Thyroid gland (tissue), 4 donors: ENCODE data around the gene PAK6. TPM values are rescaled to one million over a fixed set of nuclear protein-coding genes. Genes with fewer than 3 reads are reported as not detected.

ENCODE experiments used
- DNase-seq, 2 donors: peaks; one replicate each; pipeline ENCODE4 v3.0.0-alpha.2; 2019
- H3K27ac ChIP-seq, 3 donors: fragments of 200-600 bp; sonication (generic); 1 replicate in 2 of 3; 2 replicates in 1 of 3; pipeline ENCODE4 v1.5.1; 2016 to 2019; ENCODE audit warnings: mild to moderate bottlenecking in 1 of 3, moderate library complexity in 1 of 3
- H3K27me3 ChIP-seq: fragments of 200-600 bp; sonication (generic); one replicate; pipeline ENCODE4 v1.5.1; 2019
- H3K36me3 ChIP-seq, 2 donors: fragments of 200-600 bp; sonication (generic); one replicate each; pipeline ENCODE4 v1.5.1; 2016 to 2019
- H3K4me1 ChIP-seq, 2 donors: fragments of 200-600 bp; sonication (generic); one replicate each; pipeline ENCODE4 v1.5.1; 2017 to 2019
- H3K4me3 ChIP-seq, 3 donors: fragments of 200-600 bp; sonication (generic); replicated peaks in 1 of 3; 1 replicate in 2 of 3; 2 replicates in 1 of 3; pipeline ENCODE4 v1.5.1; 2016; ENCODE audit warnings: mild to moderate bottlenecking in 1 of 3
- H3K9me3 ChIP-seq: fragments of 200-600 bp; sonication (generic); one replicate; pipeline ENCODE4 v1.5.1; 2017
- POLR2A ChIP-seq, 2 donors: fragments of 450-650 bp; IDR thresholded peaks; one replicate each; pipeline ENCODE4 v1.6.1; 2017; ENCODE audit warnings: antibody characterized with exemption in 2 of 2, mild to moderate bottlenecking in 2 of 2, moderate library complexity in 1 of 2
- WGBS, 2 donors: methylation state at CpG; one replicate each; pipeline ENCODE4 v1.1.5; 2017; 5-methylcytosine and 5-hydroxymethylcytosine counted together
- intact Hi-C: fragments of 100-400 bp; cut with DNase I; formaldehyde crosslinking; loops from one replicate; pipeline ENCODE4 v1.15.1; 2023
- total RNA-seq, 4 donors: library from RNA; depleted of rRNA; stranded (reverse); fragments of >200 nt; gene quantifications; one replicate each; pipeline ENCODE4 v1.2.3, GENCODE V29; 2016
- TF ChIP-seq, protein P1 (sequence below), 6 experiments: fragments of 200-600 bp in 3 of 6; fragments of 450-650 bp in 3 of 6; sonication (generic) in 3 of 6; IDR thresholded peaks; one replicate each; pipeline ENCODE4 v1.5.1; 2016 to 2019; ENCODE audit warnings: antibody characterized with exemption in 6 of 6, mild to moderate bottlenecking in 2 of 6, inconsistent platforms in 1 of 6, moderate library complexity in 1 of 6

Gene PAK6
- total RNA-seq, 4 donors from 2014 or later = 33.9 to 63.4 (median 43.9) TPM

DNA sequence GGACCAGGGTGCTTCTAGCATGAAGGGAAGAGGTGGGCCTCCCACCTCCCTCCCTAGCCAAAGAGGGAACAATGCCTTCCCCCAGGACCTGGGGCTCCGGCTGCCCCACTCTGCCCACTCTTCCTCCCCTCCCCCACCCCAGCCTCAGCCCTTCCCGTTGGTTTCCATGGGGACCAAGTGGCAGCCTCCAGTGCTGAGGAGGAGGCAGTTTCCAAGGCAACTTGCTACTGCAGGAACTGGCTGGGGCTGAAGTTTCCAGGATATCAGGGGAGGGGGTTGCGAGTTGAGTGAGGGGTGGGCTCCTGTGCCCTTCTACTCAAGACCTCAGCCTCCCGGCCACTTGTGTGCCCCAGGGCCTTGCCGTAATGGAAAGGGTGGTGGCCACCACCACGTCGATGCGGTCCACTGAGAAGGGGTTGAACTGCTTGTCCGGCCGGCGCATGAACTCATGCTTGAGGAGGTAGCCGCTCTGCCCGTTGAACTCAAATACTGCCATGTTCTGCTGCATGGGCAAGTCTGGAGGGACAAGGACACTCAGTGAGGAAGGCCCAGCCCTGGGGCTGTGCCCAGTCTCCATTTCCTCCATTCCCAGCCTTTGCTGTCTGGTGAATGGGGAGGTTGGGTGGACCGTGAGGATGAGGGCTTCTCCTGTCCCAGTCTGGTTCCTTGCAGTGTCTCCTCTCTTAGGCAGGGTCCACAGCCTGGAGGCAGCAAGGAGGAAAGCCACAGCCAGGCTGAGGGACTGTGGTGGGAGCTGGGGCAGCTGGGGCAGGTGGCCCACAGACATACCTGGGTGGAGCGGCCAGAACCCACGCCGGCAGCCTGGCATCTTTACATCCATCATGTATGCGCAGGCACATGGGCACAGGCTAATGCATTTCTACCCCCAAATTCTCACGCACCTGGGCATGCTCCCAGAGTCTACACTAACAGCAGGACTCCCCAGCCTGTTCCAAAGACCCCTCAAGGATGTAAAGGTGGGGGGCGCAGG is 55.3 kb downstream of the PAK6 start:
- H3K9me3 ChIP-seq = no peaks in the 10 kb centered on the region
- no peaks in the 10 kb centered on the region for H3K27me3 ChIP-seq
- H3K36me3 ChIP-seq = no peaks in the 10 kb centered on the region
- no peak for DNase-seq
- peaks cover 19 to 31% of the 10 kb centered on the region in 2 donors for H3K4me1 ChIP-seq
- H3K27ac ChIP-seq = no peak overlapping the region
- intact Hi-C loops = no loop called here
- WGBS, 2 donors = 77 to 85% methylated on average over 10 to 11 of the region's 20 CpGs
- no peak overlapping the region for H3K4me3 ChIP-seq
- no peak for TF ChIP-seq POLR2A (IDR thresholded peaks at IDR 0.05)
- TF ChIP-seq, protein P1, sequence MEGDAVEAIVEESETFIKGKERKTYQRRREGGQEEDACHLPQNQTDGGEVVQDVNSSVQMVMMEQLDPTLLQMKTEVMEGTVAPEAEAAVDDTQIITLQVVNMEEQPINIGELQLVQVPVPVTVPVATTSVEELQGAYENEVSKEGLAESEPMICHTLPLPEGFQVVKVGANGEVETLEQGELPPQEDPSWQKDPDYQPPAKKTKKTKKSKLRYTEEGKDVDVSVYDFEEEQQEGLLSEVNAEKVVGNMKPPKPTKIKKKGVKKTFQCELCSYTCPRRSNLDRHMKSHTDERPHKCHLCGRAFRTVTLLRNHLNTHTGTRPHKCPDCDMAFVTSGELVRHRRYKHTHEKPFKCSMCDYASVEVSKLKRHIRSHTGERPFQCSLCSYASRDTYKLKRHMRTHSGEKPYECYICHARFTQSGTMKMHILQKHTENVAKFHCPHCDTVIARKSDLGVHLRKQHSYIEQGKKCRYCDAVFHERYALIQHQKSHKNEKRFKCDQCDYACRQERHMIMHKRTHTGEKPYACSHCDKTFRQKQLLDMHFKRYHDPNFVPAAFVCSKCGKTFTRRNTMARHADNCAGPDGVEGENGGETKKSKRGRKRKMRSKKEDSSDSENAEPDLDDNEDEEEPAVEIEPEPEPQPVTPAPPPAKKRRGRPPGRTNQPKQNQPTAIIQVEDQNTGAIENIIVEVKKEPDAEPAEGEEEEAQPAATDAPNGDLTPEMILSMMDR (IDR thresholded peaks at IDR 0.05) = no peak

DNA sequence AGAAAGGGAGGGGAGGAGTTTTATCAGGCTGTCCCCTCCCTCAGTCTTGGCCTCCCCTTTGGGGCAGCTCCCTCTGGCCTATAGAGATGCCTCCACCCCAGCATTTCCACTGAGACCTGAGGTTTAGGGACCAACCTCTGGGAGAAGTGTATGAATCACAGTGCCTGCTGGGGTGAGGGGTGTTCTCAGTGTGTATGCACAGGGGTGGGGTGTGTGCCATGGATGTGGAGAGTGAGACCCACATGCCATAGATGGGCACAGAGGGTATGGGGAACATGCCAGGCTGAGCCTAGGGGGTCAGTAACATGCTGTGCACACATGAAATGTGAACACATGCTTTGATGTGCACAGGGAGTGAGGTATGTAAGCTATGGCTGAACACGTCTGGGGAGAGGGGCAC is 56.4 kb downstream of the PAK6 start:
- TF ChIP-seq POLR2A (IDR thresholded peaks at IDR 0.05) = no peak
- TF ChIP-seq, protein P1 (IDR thresholded peaks at IDR 0.05) = no peak
- Histone ChIP-seq H3K4me3 (no peak overlapping the region), H3K27ac (no peak overlapping the region), H3K4me1 (peaks cover 19 to 29% of the 10 kb centered on the region in 2 donors), H3K36me3 (no peaks in the 10 kb centered on the region), H3K27me3 (no peaks in the 10 kb centered on the region), H3K9me3 (no peaks in the 10 kb centered on the region)
- WGBS, 2 donors = 88 to 100% methylated on average over 1 of the region's 1 CpG
- intact Hi-C loops = no loop called here
- DNase-seq = no peak

DNA sequence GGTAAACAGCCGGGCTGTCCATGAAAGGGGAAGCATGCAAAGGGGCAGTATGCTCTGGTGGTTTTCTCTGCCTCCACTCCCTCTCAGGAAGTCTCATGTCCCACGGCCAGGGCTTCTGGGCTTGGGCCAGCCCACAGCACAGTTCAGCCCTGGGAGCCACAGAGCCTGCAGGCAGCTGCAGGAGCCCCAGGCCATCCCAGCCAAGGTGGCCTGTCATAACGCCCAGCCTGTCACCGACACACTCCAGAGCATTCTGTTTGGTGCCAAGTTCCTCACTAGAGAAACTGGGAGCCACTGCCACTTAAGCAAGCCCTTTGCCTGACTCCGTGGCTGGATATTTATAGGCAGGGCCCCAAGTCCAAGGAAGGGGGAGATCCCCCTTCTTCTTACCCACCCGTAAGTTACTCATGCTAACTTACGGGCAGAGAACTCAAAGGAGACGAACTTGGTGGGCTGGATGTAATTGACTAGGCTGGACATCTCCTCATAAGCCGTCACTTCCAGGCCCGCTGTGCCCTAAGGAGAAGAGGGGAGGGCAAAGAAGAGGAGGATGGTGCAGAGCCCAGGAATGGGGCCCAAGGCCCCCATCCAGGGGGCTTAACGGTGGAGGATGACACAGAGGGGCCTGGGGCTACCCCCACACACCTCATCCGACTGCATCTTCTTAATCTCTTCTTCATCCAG is 57.2 kb downstream of the PAK6 start:
- DNase-seq = peak; percentile 77 to 80
- 44 to 47% methylated on average over 9 to 10 of the region's 12 CpGs for WGBS, 2 donors
- no peak overlapping the region for H3K4me3 ChIP-seq
- H3K27me3 ChIP-seq = no peaks in the 10 kb centered on the region
- peaks cover 16 to 22% of the 10 kb centered on the region in 2 donors for H3K4me1 ChIP-seq
- no peaks in the 10 kb centered on the region for H3K36me3 ChIP-seq
- H3K9me3 ChIP-seq = no peaks in the 10 kb centered on the region
- TF ChIP-seq POLR2A (IDR thresholded peaks at IDR 0.05) = no peak
- TF ChIP-seq, protein P1 (IDR thresholded peaks at IDR 0.05) = no peak
- H3K27ac ChIP-seq = no peak overlapping the region
- intact Hi-C loops = no loop called here

DNA sequence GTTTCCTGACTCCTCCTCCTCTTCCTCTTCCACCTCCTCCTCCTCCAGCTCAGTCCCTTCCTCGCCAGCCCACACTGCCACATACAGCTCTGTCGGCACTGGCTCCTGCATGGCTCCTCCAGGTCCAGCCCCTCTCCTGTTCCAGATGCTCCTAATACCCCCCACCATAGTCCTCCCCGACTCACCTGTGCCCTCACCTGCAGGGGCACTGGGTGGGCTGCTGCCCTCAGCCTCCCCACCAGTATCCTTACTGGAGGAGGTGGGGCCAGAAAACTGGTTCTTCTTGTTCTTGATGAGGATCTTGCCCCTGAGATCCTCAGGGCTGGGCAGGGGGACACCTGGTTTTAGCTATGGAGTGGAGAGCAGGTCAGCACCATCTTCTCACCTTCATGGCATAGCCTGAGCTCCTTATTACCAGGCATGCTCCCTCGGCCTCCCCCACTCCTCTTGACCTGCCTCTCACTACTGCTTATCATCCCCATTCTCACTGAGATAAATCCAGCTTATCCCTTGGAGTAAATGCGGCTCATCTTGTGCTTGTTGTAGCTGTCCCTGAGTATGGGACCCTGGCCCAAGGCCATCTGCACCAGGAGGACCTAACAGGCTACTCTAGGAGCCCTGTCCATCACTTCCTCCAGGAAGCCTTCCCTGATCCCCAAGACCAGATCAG is 57.8 kb downstream of the PAK6 start:
- H3K4me1 ChIP-seq = peaks cover 11 to 16% of the 10 kb centered on the region in 2 donors
- TF ChIP-seq, protein P1 (IDR thresholded peaks at IDR 0.05) = no peak
- no peak for TF ChIP-seq POLR2A (IDR thresholded peaks at IDR 0.05)
- no peak for DNase-seq
- H3K27ac ChIP-seq = no peak overlapping the region
- H3K27me3 ChIP-seq = no peaks in the 10 kb centered on the region
- H3K4me3 ChIP-seq = no peak overlapping the region
- H3K9me3 ChIP-seq = no peaks in the 10 kb centered on the region
- no peaks in the 10 kb centered on the region for H3K36me3 ChIP-seq
- intact Hi-C loops = no loop called here
- 63 to 75% methylated on average over 5 of the region's 5 CpGs for WGBS, 2 donors
